Cerebellar cortex (tissue), 1 donor: ENCODE measurements around the gene GNG11.
"Not testable (repeated sequence)": the region's sequence is repeated elsewhere in the genome, so short reads cannot be mapped to it uniquely, and the experiment has no call there.

Experiments used
- DNase-seq: peaks from one replicate; pipeline ENCODE4 v3.0.0-alpha.2; 2015; ENCODE audit warnings: low spot score

Gene GNG11

DNA sequence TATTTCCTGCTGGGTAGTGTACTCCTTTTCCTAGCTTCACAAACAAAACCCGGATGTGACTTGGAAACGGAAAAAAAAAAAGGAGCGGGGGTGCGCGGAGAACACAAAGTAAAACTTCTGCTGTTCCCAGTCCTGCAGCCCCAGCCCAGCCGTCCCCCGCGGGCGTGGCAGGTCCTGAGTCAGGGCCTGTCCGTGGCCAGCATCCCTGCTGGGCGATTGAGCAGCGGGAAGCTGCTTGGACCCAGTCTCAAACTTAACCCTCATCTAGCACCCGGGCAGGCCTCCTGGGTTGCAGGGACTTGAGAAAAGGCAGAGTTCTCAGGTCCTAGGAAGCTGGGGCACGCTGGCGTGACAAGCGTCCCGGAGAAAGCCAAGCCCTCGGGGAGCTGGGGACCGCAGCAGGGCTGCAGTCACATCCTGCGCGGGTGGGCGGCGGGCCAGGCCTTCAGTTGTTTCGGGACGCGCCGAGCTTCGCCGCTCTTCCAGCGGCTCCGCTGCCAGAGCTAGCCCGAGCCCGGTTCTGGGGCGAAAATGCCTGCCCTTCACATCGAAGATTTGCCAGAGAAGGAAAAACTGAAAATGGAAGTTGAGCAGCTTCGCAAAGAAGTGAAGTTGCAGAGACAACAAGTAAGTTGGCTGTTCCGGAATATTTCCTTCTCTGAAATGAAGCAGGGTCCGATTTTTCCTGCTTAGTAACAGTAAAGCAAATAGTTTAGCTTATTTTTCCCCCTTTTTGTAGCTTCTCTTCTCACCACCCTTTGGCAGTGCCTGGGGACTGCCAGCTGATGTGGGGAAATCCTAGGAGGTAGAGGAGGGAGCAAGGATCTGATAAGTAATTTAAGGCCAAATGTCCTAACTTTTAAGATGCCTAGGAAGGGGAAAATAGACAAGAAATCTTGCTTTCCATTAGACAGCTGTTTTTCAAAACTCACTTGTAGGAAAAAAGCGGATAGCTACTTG is at the start of gene GNG11:
GNG11 (plus strand) TSS at position 129 of the 960 bp plus-strand sequence; CDS start at position 532, 403 bp downstream.
- DNase-seq, result peak; percentile 7

DNA sequence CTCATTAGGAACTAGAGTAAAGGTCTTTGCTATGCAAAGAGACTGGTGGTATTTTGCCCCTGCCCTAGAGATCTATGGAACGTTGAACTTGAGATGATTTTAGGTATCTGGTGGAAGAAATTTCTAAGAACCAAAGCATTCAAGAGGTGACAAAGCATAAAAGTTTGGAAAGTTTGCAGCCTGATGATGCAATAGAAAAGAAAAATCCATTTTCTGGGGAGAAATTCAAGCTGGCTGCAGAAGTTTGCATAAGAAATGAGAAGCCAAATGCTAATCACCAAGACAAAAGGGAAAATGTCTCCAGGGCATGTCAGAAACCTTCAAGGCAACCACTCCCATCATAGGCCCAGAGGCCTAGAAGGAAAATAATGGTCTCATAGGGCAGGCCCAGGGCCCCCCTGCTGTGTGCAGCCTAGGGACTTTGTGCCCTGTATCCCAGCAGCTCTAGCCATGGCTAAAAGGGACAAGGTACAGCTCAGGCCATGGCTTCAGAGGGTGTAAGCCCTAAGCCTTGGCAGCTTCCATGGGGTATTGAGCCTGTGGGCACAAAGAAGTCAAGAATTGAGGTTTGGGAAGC is 47.4 kb upstream of the GNG11 start:
- no peak for DNase-seq

DNA sequence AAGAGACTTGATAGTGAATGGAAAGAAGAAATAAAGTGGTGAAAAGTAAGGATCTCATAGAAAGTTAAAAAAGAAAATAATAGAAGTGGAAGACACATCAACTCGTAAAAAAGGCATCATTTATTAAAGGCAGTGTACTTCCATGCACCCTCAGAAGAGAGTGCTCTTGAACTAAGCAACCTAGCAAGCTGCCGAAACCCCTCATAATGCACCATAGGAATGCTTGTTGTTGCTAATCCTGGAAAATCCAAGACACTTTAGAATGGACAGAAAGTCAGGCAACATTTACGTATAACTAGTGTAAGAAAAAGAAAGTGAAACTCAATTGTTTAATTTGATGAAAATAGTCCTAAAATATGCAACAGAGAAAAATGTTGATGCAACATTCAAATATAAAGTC is 43.8 kb upstream of the GNG11 start:
- DNase-seq, result no peak

DNA sequence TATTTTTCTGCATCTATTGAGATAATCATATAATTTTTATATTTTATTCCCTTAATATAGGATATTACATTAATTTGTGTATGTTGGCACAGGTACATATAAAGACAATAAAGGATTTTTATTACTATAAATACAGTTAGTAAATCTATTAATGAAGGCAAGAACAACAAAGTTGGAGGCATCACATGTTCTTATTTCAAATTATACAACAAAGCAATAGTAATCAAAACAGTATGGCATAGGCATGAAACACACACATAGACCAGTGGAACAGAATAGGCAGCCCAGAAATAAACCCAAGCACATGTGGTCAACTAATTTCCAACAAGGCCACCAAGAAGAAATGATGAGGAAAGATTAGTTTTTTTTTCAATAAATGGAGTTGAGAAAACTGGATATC is 42.2 kb upstream of the GNG11 start:
- no peak for DNase-seq

DNA sequence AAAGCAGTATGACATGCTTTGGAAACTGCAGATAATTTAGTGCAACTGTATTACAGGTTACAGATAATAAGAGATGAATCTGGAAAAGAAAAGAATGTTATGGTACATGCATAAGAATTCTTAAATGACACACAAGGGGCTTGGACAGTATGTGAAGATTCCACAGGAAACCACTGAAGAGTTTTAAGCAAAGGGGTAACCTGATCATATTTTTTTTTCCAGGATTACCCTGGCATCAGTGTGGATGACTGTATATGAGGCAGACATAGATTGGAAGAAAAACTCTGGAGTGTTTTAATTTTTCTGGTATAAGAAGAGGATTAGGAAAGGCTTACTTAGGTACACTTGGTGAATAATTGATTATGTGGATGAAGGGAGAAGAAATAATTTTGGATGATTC is 39.1 kb upstream of the GNG11 start:
- no peak for DNase-seq

DNA sequence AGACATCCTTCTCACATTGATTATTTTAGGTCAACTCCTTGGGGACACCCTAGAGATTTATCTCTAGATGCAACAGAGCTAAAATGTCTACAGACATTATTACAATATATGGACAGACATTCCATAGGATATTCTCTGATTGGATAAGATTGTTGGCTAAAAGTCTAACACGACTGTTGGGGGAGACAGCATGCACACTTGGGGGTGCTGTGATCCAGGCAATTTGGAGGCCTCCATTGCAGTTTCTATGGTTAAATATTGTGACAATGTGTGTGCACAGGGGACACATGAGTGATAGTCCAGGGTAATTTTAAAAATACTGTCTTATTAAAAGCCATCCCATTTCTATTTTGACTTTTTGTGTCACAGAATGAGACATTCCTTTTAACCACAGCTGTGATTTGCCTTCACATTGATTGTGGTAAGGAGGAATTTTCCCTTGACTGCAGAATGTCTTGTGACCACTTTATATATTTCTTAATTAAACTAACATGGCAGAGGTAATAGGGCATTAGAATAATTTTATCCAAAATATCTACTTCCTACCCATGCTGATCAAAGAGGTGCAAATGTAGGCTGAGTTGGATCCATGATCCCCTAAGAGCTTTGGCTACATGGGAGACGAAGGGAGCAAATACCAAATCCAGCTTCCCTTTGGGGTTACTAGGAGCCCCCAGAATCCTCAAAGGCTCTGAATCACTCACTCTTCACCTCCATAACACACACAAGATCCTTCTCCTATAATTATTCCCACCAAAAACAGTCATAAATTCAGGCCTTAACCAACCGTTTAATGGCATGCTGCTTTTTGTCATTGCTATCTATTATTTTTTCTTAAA is 38.2 kb upstream of the GNG11 start:
- no peak for DNase-seq

DNA sequence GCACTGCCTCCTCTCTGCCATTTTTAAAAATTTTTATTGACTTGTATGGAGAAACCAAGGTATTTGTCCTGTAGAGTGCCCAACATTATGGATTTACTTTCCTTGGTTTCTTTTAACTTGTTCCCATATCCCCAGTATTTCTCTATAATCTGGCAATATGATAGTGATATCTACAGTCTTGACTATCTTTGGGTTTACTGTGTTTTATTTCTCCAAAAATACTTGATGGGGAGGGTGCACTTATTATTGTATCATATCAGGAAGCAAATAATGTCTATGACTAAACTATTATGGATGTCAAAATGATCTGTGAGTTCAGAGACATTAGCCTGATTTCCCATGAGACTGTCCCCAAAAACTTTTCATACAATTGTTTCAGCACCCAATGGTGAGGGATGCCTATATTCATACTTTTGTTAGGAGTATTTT is 37.6 kb upstream of the GNG11 start:
- no peak for DNase-seq

DNA sequence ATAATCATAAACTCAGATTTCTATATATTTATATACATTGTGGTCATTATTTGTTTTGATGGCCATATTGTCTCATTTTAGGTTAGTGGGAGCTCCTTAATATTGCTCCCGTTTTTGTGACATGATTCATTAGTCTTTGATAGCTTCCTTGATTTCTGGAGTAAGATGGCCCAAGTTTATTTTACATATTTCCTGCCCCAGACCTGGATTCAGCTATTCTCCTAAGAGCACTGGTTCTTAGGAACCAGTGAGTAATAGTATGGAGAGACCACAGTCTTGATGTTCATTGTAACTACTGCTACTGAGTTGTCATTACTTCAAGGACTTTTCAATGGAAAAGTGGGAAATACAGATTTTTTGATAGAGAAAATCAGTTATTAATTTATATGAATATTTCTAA is 37.0 kb upstream of the GNG11 start:
- DNase-seq, result no peak

DNA sequence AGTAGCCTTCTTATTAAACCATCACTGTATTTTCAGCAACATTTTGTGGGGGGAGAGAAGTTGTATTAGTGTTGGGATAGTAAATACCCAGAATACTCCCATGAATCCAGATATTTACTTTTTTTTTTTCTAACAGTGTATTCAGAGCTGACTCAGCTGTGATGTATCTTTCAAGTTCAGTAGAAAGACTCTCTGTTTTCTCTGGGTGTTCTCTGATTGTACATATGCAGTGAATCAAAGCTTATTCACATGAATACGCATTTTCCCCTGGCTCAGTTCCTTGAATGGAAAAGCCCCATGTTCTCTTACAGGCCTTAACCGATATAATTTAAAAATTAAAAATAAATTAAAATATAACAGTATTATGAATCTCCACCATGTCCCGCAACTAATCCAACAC is 32.3 kb upstream of the GNG11 start:
- DNase-seq, result no peak

DNA sequence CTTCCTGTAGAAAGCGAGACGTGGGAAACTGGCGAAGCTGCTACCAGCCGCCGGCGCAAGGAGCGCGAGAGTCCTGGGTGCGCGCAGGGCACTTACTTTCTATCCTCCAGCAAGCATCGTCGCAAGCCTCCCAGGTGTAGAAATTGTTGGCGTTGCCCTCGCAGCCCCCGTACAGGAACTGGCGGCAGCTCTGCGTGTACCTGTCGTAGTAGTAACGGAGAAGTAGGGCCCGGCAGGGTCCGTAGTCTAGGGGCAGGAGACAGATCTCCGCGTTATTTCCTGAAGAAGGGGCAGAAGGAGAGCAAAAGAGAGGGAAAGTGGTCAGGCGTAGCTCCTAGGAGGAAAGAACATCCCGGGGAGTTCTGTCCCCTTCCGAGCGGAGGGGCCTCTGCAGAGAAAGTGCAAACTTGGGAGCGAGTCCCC is 31.5 kb upstream of the GNG11 start:
- no peak for DNase-seq

DNA sequence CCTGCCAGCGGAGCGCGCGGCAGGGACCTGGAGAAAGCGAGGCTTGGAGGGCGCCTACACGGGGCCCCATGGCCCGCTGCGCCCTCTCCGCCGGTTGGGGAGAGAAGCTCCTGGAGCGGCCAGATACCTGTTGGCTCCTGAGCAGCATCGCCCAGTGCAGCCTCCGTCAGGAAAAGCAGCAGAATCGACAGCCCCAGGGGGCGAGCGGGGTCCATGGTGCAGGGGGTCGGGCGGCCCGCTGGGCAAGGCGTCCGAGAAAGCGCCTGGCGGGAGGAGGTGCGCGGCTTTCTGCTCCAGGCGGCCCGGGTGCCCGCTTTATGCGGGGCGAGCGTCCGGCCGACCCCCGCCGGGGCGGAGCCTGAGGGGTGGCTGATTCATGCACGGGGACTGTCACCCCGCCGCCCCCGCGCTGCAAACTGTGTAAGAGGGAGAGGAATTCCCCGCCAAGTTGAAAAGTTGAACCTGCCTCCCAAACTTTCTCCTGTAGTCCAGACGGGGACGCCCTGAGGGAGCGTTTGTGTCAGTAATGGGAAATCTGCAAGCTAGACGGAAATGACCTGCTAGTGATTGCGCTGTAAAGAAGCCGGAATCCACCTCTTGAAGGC is 31.0 kb upstream of the GNG11 start, which contains the start of gene TFPI2:
TFPI2 (minus strand) TSS at position 290 of the 605 bp plus-strand sequence; CDS start at position 215, 75 bp downstream.
- DNase-seq, result no peak

DNA sequence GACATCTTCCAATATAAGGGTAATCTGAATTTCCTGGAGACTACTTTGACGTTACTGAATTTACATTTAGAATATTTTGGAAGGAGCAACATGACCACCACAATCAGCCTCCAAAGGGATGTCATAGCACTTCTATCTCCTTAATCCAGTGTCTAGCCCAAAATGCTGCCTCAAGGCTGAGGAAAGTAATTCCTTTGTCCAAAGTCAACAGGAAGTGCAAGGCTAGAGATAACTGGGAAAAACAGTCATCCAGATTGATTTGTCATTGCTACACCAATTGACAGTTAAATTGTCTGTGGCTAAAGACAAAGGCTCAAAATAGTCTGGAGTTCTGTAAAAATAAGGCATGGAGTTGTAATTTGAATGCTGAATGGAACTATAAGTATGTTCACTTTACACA is 27.1 kb upstream of the GNG11 start:
- no peak for DNase-seq

DNA sequence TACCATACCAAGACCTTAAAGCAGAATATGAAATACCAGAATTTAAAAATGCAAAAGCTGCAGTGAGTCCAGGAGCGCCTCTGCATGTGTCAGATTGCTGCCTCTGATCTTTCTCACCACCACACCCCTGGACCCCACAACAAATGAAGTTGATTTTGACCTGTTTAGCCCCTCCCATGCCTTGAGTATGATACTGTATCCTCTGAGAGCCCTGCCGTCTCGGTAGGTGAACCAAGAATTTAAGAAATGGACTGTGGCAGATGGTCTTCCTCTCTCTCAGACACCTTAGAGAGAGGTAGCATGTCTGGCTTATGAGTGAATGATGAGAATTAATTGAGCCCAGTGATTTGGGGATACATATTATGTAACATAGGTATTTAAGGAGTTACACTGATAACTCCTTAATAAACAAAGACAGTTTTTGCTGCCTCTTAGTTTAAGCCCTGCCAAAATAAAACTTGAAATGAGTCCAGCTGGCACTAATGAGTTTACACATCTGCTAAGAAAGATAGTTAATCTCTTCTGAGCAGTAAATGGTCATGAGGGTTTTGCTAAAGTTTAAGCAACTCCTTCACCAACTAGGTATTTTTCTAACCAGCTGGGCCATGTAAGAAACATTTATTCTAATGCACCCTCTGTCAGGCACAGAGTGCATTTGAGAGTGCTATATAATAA is 26.4 kb upstream of the GNG11 start:
- DNase-seq, result no peak

DNA sequence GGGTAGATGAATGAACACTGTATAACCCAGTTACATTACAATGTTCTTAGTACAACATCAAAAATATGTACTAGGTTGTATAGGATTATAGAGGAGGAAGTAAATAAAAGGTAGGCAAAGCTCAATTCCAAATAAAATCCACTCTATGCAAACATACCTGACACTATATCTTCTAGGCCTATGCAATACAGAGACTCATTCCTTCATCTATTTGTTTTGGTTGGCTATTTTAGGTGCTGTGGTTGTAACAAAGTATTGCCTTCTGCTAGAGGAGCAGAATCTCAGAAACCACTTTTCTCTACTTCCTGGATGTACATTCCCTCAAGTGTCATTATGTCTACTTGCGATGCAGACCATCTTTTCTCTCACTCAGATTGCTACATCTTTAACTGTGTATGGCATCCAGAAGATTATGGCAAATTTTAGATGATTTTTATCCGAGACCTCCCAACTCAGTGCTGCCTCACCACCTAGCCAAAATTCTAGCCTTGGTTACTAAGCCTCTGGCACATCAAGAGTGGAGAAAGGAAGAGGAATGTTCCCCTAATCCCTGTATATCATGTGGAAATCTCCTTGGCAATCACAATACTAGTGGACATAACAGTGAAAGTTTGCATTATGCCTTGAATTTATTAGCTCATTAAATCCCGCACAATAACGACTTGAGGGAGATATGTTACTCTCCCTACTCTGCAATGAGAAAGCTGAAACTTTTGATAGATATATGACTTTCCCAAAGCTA is 25.5 kb upstream of the GNG11 start:
- no peak for DNase-seq

DNA sequence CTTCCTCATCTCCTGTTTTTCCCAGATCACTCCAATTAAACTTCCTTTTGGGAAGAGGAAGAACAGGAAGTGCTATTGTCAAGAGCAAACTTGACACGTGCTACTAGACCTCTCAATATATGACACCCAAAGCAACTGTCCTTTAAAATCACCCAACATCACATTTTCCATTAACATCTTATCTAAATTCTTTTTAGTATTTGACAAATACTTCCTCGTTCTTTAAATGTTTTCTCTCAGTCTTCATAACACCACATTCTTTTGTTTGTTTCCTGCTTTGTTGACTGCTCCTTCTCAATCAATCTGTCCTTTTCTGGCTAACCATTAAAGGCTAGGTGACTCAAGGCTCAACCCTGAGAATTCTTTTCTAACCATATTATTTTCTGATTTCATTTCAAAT is 23.9 kb upstream of the GNG11 start:
- no peak for DNase-seq

DNA sequence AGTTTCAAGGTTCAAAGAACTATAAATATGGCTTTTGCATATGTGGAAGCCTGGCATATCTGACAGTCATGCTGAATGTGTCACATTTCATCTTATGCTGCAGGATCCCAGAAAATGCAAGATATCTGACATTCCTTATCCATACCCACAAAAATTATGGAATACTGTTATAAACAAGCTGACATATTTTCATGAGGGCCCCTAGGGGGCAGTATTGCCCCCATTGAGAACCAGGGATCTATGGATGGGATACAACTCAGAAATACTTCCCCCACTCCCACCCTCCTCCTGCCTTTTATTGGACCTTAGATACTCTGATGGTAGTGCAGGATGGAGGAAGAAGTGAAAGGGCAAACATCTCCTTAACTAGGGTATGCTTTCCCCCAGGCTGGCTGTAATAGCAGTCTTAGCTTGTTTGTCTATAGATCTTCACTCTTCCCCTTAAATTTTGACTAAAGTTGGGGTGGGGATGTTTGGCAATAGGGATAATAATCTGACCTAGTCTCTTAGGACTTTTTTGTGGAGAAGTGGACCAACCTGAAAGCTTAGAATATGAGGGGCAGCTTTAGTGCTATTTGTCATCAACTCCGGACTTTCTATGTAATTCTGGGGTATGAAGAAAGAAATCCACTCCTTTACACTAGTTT is 18.6 kb upstream of the GNG11 start:
- peak; percentile 18 for DNase-seq

DNA sequence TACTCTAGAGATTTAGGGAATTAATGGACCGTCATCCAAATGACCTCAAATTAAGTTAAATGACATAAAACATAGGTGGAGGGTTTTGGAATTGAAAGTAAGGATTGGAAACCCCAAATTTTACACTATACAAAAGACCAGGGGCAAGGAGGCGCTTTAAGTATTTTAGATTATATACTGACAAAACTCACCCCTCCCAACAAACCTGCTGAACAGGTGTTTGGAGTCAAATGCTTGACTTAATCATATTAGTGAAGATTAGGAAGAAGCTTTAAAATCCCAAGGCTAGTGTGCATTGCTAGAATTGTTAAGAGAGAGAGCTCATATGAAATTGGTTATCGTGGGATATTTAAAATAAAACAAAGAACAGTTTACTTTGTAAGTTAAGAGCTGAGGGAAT is 15.3 kb upstream of the GNG11 start, which contains the start of gene GNGT1:
GNGT1 (plus strand) TSS at position 301 of the 400 bp plus-strand sequence. CDS start 180 bp downstream, outside the sequence.
- DNase-seq, result no peak

DNA sequence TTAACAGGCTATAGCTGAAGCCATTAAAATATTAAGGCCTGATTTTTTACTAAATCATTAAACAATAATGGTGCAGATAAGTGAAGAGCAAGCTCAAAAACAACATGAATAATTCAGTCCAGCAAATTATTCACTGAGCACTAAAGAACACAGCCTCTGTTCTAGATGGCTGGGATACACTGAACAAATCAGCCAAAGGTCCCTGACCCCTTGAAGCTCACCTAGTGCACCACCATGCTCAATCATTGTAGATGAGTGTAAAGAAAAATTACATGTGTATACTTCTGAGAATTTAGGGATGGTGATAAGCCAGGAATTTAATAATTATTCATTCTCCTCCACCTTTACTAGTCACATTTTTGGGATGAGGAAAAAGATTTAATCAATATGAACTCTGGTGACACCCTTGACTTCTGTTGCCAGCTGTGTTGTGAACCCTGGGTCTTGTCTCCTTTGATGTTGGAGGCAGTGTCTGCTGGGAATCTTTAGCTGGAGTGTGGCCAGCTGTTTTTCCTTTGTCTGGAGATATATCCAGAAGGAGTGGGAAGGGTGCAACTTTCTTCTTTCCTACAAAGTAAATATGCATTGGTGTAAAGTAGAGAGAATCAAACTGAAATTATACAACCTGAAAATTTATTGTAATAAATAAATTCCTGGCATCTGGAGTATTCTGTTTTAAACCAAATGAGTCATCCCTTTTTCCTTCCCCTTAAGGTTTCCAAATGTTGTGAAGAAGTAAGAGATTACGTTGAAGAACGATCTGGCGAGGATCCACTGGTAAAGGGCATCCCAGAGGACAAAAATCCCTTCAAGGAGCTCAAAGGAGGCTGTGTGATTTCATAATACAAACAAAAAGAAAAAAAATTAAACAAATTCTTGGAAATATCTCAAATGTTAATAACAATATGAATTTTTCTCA is 11.2 kb upstream of the GNG11 start:
- DNase-seq, result no peak

DNA sequence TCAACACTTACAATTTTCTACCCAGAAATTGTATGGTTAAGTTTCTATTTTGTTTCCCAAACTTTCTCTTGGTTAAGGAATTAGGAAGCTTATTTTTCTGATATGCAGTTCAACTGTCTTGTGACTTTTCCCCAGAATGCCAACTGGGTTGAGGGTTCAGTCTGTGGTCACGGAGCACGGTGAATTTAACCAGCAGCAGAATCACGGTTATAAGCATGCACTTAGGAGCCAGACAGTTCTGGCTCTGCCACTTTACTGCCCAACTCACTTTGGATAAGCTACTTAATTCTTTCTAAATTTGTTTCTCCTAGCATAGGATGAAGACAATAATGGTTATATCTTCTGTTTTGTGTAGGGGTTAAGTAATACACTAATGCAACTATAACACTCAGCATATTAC is 10.3 kb upstream of the GNG11 start:
- DNase-seq, result not testable (repeated sequence)
